GM12891 (cell line): ENCODE measurements around the gene PPP2R2D.

Experiments used
- POLR2A ChIP-seq: IDR thresholded peaks from 2 replicates; pipeline ENCODE4 v1.6.1; 2011; ENCODE audit warnings: low read depth, low read length, control low read depth
- POLR2AphosphoS5 ChIP-seq: IDR thresholded peaks from 2 replicates; pipeline ENCODE4 v1.6.1; 2011; ENCODE audit warnings: low read depth, low read length, control low read depth
- POU2F2 ChIP-seq: IDR thresholded peaks from 2 replicates; pipeline ENCODE4 v1.6.1; 2011; ENCODE audit warnings: low read depth, mild to moderate bottlenecking, control low read depth, low read length, moderate library complexity
- SPI1 ChIP-seq: IDR thresholded peaks from 2 replicates; pipeline ENCODE4 v1.6.1; 2011; ENCODE audit warnings: low read depth, low read length, control low read depth
- TAF1 ChIP-seq: IDR thresholded peaks from 2 replicates; pipeline ENCODE4 v1.6.1; 2011; ENCODE audit warnings: low read depth, low read length, control low read depth

GRCh38 chr10:131982185-131982756, 81.5 kb downstream of the PPP2R2D start:
- TF ChIP-seq TAF1 = no peak
- no peak for TF ChIP-seq SPI1
- TF ChIP-seq POLR2A = no peak
- TF ChIP-seq POLR2AphosphoS5 = no peak
- TF ChIP-seq POU2F2 = no peak
